B cell (primary cell): ENCODE data around the gene AATK.

Experiments used
- EZH2 ChIP-seq: IDR thresholded peaks from 2 replicates; pipeline ENCODE4 v1.6.1; 2012; ENCODE audit warnings: borderline replicate concordance, low read depth, mild to moderate bottlenecking, moderate library complexity, low read length; ENCODE audit not compliant: insufficient read depth, poor library complexity, severe bottlenecking
- TF ChIP-seq, protein P1 (sequence below): fragments of 200-600 bp; IDR thresholded peaks from one replicate; pipeline ENCODE4 v1.8.0; 2022; ENCODE audit warnings: antibody characterized with exemption, mild to moderate bottlenecking

DNA sequence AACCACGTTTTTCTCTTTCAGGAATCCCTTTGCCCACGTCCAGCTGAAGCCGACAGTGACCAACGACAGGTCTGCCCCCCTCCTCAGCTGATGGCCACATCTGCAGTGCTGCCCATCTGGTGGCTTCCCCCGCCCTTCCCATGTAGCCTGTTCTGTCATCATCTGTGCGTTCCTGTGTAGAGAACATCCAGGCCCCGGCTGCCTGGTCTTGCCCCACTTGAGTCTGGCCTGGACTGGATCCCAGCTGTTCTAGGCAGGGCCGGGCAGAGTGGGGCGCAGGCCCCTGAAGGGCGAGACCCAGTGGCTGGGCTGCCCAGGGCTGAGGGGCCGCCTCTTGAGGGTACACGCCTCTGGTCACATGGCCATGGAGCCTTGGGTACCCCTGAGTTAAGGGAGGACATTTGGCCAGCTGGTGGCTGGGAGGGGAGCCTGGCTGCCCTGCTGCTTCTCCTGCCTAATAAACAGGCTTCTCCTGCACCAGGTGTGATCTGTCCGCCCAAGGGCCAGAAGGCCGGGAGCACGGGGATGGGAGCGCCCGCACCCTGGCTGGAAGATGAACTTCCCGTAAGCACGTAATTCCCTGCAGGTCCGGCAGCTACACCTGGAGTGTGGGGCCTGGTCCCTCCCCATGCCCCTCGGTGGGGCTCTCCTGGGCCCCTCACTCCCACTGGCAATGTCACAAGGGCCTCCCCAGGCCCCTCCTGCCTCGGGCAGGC is 50.1 kb downstream of the AATK start:
- TF ChIP-seq, protein P1, sequence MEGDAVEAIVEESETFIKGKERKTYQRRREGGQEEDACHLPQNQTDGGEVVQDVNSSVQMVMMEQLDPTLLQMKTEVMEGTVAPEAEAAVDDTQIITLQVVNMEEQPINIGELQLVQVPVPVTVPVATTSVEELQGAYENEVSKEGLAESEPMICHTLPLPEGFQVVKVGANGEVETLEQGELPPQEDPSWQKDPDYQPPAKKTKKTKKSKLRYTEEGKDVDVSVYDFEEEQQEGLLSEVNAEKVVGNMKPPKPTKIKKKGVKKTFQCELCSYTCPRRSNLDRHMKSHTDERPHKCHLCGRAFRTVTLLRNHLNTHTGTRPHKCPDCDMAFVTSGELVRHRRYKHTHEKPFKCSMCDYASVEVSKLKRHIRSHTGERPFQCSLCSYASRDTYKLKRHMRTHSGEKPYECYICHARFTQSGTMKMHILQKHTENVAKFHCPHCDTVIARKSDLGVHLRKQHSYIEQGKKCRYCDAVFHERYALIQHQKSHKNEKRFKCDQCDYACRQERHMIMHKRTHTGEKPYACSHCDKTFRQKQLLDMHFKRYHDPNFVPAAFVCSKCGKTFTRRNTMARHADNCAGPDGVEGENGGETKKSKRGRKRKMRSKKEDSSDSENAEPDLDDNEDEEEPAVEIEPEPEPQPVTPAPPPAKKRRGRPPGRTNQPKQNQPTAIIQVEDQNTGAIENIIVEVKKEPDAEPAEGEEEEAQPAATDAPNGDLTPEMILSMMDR: no peak
- no peak for TF ChIP-seq EZH2
